Activated B cell treated with CpG ODN at 0.5 μM for 24 hours (primary cell): ENCODE measurements around the gene BID. TPM values are rescaled to one million over a fixed set of nuclear protein-coding genes. Genes with fewer than 3 reads are reported as not detected.

ENCODE experiments used
- ATAC-seq: fragments of 200-7000 bp; cut with Tn5 transposase; one replicate; pipeline ENCODE4 v1.10.0; 2021; ENCODE audit warnings: low read depth, mild to moderate bottlenecking, moderate library complexity
- CTCF ChIA-PET: fragments of 350-600 bp; sonication (Branson Sonifier 250); formaldehyde crosslinking; loops from one replicate; lab custom pipeline; 2021; ENCODE audit warnings: antibody characterized with exemption; lab: Charles Lee
- POLR2A ChIA-PET: fragments of 350-600 bp; sonication (Branson Sonifier 250); formaldehyde crosslinking; loops from one replicate; lab custom pipeline; 2021; ENCODE audit warnings: antibody characterized with exemption; lab: Charles Lee
- DNase-seq: peaks from one replicate; pipeline ENCODE4 v3.0.0; 2022
- H3K27ac Mint-ChIP-seq: one replicate; pipeline ENCODE4 v1.8.0; 2020; ENCODE audit warnings: mixed read lengths
- H3K27me3 Mint-ChIP-seq: one replicate; pipeline ENCODE4 v1.8.0; 2021; ENCODE audit warnings: mixed read lengths
- H3K36me3 Mint-ChIP-seq: one replicate; pipeline ENCODE4 v1.8.0; 2021; ENCODE audit warnings: low read depth, mixed read lengths
- H3K4me1 Mint-ChIP-seq: one replicate; pipeline ENCODE4 v1.8.0; 2021; ENCODE audit warnings: mixed read lengths
- H3K4me3 Mint-ChIP-seq: one replicate; pipeline ENCODE4 v1.8.0; 2020; ENCODE audit warnings: mild to moderate bottlenecking, mixed read lengths
- H3K9me3 Mint-ChIP-seq: one replicate; pipeline ENCODE4 v1.8.0; 2020; ENCODE audit warnings: mixed read lengths
- intact Hi-C: fragments of 100-400 bp; cut with micrococcal nuclease; formaldehyde crosslinking; loops from one replicate; pipeline ENCODE4 v1.15.1; 2024
- total RNA-seq: library from RNA; stranded (reverse); gene quantifications from 2 replicates; pipeline ENCODE4 v1.2.3, GENCODE V29; 2022
- TF ChIP-seq, protein P1 (sequence below): fragments of 200-600 bp; IDR thresholded peaks from one replicate; pipeline ENCODE4 v1.8.0; 2022; ENCODE audit warnings: antibody characterized with exemption, mild to moderate bottlenecking

The BID gene
- total RNA-seq, 1 donor from 2014 or later, result 78.9 TPM

DNA sequence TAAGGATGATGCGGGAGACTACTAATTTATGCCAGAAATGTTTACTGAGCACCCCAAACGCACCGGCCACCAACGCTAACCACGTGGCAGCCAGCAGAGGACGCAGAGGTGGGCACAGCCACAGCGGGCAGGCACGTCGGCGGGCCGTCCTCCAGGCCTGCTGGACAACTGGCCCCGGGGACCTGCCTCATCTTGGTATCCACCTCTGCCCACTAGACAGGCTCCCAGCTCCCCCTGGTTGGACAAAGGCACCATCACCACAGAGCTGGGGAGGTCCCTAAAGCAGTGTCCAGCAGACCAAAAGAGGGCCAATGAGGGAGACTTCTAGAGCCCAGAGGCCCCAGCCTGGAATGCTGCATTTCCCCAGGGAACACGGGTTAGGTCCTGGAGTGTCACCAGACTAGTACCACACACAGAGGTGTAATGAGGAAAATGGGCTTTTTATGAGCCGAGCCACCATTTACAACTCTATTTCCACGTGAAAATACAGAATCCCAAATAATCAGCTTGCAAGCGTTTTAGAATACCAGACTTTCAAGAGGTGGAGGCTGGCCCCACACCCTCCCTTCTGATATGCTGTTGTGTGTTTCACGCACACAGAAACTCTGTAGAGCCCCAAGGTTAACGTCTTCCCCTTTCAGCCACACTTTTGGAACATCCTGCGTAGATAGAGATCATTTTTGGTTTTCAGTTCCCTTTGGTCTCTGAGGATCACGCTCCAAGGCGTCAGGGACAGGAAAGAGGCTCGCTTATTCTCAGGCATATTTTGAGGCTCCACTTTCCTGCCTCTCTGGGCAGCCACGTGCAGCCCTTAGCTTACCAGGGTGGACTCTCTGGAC, 23.7 kb upstream of the BID start:
- Mint-ChIP-seq H3K27me3 (no peaks in the 10 kb centered on the region), H3K36me3 (peaks cover 31% of the 10 kb centered on the region), H3K4me3 (peak overlapping the region; percentile 49), H3K27ac (peak overlapping the region; percentile 99), H3K4me1 (peaks cover 87% of the 10 kb centered on the region), H3K9me3 (no peaks in the 10 kb centered on the region)
- TF ChIP-seq, protein P1, sequence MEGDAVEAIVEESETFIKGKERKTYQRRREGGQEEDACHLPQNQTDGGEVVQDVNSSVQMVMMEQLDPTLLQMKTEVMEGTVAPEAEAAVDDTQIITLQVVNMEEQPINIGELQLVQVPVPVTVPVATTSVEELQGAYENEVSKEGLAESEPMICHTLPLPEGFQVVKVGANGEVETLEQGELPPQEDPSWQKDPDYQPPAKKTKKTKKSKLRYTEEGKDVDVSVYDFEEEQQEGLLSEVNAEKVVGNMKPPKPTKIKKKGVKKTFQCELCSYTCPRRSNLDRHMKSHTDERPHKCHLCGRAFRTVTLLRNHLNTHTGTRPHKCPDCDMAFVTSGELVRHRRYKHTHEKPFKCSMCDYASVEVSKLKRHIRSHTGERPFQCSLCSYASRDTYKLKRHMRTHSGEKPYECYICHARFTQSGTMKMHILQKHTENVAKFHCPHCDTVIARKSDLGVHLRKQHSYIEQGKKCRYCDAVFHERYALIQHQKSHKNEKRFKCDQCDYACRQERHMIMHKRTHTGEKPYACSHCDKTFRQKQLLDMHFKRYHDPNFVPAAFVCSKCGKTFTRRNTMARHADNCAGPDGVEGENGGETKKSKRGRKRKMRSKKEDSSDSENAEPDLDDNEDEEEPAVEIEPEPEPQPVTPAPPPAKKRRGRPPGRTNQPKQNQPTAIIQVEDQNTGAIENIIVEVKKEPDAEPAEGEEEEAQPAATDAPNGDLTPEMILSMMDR, result no peak
- DNase-seq (peak; percentile 41), ATAC-seq (peak; percentile 62)
- intact Hi-C loops, result loop anchor here (1.0 to 5.0 kb wide), 4 partner anchors 55 to 259 kb away; no protein-coding TSS in a partner anchor
- POLR2A ChIA-PET, result interaction anchor here (0.6 to 14.6 kb wide), 13 partner anchors 9 to 312 kb away, joined by 3 to 581 read pairs (median 4); partner anchors contain the start of gene BID
- CTCF ChIA-PET, result interaction anchor here (1.2 to 1.6 kb wide), 3 partner anchors 11 to 56 kb away, joined by 4 to 6 read pairs (median 5); no protein-coding TSS in a partner anchor

DNA sequence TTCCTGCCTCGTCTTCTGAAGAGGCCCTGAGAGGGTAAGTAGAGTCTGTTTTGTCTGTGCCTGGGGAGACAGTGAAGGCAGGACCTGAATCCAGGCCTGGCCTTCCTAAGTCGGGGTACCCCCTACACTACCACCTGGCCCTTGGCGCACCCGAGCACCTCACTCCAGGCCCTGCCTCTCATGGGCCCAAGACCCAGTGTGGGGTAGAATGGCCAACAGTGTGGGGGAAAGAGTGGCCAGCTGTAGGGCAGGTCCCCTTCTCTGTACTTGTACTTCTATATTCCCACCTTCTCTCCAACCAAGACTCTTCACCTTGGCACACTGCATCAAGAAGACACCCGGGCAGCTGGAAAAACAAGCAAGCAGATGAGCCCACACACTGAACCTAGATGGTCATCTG, 22.4 kb upstream of the BID start:
- TF ChIP-seq, protein P1, result no peak
- ChIA-PET CTCF (interaction anchor here (1.6 to 3.4 kb wide), 3 partner anchors 11 to 54 kb away, joined by 6 to 22 read pairs (median 15); no protein-coding TSS in a partner anchor), POLR2A (interaction anchor here (1.2 to 14.6 kb wide), 6 partner anchors 11 to 280 kb away, joined by 4 to 581 read pairs (median 8); partner anchors contain the start of genes BID and PEX26)
- no peak for DNase-seq
- Mint-ChIP-seq H3K4me3 (peak overlapping the region; percentile 65), H3K27ac (peak overlapping the region; percentile 99), H3K4me1 (peaks cover 80% of the 10 kb centered on the region), H3K9me3 (no peaks in the 10 kb centered on the region), H3K27me3 (no peaks in the 10 kb centered on the region), H3K36me3 (peaks cover 27% of the 10 kb centered on the region)
- intact Hi-C loops, result loop anchor here (5.0 kb wide), 1 partner anchor 206 kb away; no protein-coding TSS in a partner anchor
- ATAC-seq, result no peak

DNA sequence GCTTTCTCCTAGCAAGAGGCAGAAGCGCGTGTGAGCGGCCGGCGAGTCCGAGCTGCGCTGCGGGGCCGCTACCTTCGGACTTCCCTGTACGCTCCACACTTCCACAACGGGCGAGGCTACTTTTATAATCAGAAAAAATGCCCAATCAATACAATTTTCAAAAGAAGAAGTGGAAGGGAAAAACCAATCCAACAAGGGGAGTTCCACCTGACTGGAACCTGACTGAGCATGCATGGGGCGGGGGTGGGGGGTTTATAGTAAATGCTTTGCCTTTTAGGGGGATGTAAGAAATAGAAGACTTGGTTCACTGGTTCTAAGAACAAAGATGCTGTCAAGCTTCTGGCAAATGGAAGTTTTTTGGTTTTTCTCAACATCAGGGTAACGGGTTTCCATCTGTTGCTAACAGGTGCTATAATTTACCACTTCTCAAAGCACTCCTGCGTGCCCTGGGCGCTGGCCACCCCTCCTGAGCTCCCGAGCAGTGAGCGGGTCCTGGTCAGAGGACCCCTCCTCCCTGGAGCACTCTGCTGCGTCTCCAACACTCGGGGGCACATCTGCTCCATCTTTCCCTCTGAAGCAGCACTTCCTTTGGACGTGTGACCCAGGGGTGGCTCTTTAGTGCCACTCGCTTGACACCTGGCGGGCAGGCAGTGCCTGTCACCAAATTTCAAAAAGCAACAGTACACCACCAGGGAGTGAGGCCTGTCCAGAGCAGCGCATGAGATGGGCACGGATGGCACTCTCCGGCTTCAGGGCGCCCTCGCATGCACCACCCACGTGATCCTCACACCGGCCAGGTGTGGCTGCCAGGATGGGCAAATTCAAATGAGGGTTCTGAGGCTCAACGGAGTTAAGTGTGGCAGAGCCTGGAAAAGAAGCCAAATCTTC, 21.6 kb upstream of the BID start:
- CTCF ChIA-PET, result interaction anchor here (1.2 to 3.4 kb wide), 4 partner anchors 10 to 54 kb away, joined by 5 to 22 read pairs (median 10); no protein-coding TSS in a partner anchor
- H3K4me3 Mint-ChIP-seq, result peak overlapping the region; percentile 65

DNA sequence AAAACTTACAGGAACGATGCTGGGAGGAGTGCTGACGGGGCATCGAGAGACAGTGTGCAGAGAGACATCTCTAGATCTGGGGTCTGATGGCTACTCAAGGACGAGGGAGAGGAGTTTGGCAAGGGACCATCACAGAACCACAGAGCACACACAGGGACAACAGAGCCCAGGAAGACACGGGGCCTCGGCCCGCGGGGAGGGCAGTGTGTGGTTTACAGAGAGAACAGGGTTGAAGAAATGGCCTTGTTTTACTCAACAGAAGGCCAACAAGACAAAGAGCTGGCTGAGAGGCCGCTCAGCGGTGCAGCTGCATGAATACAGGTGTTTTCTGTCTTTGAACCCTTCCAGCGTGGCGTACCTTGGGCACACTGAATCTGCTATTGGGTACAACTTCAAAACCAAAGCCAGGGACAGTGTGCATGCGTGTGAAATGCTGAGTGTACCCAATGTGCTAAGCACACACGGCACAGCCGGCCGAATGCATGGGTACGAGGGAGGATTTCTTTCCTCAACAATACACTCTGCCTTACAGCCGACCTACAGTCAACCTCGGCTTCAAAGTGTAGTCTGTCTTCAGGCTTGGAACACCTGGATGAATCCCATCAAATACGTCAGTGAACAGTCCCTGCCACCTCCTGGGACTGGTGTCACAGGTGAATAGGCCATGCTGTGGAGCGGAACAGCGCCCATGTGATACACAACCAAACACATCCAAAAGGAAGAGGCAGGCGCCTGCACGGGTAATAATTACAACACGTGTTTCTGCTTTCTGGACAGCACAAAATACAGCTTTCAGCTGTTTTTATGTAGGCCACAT, 20.7 kb upstream of the BID start:
- ATAC-seq, result no peak
- intact Hi-C loops, result loop anchor here (1.0 to 5.0 kb wide), 2 partner anchors 14 to 207 kb away; no protein-coding TSS in a partner anchor
- H3K9me3 Mint-ChIP-seq, result no peaks in the 10 kb centered on the region
- ChIA-PET CTCF (interaction anchor here (1.2 to 3.4 kb wide), 4 partner anchors 9 to 53 kb away, joined by 5 to 22 read pairs (median 10); no protein-coding TSS in a partner anchor), POLR2A (interaction anchor here (0.6 to 14.6 kb wide), 8 partner anchors 10 to 262 kb away, joined by 3 to 581 read pairs (median 6); partner anchors contain the start of gene BID)
- H3K36me3 Mint-ChIP-seq, result peaks cover 39% of the 10 kb centered on the region
- peak overlapping the region; percentile 99 for H3K27ac Mint-ChIP-seq
- peak overlapping the region; percentile 65 for H3K4me3 Mint-ChIP-seq
- TF ChIP-seq, protein P1, result no peak
- H3K4me1 Mint-ChIP-seq, result peaks cover 67% of the 10 kb centered on the region
- no peaks in the 10 kb centered on the region for H3K27me3 Mint-ChIP-seq
- DNase-seq, result no peak

More for the DNA sequence above, 21.6 kb upstream of the BID start:
- peak; percentile 49 for DNase-seq
- Mint-ChIP-seq H3K4me1 (peaks cover 77% of the 10 kb centered on the region), H3K36me3 (peaks cover 35% of the 10 kb centered on the region), H3K27me3 (no peaks in the 10 kb centered on the region), H3K27ac (peak overlapping the region; percentile 99), H3K9me3 (no peaks in the 10 kb centered on the region)
- TF ChIP-seq, protein P1, result no peak
- intact Hi-C loops, result loop anchor here (1.0 to 5.0 kb wide), 2 partner anchors 15 to 206 kb away; no protein-coding TSS in a partner anchor
- peak; percentile 43 for ATAC-seq
- POLR2A ChIA-PET, result interaction anchor here (0.6 to 14.6 kb wide), 9 partner anchors 9 to 281 kb away, joined by 3 to 581 read pairs (median 7); partner anchors contain the start of genes BID and PEX26
